Activated gamma-delta T cell treated with anti-CD3 and anti-CD28 coated beads, Interleukin-2, amount 50 U/mL, for 16 hours (primary cell): ENCODE data around the gene PCDH19.

Source experiments
- DNase-seq: peaks from one replicate; pipeline ENCODE4 v3.0.0-alpha.2; 2020; ENCODE audit warnings: low read depth

PCDH19 gene

DNA sequence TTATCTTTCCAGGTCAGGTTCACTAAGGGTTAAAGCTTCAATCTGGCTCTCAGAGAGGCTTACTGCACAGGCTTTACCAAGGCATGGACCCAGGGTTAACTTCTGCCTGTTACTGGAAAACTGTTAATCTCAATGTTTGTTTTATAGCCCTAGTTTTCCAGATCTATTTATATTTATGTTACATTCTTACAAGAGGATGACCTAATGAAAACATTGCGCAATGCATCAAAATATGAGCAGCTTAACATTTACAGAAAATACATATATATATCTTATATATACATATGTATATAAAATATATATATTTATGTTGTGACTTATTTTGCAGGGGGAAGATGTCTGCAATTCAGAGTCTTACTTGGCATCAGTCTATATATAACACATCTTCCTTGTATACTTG lies 112.3 kb downstream of the PCDH19 start:
- no peak for DNase-seq

DNA sequence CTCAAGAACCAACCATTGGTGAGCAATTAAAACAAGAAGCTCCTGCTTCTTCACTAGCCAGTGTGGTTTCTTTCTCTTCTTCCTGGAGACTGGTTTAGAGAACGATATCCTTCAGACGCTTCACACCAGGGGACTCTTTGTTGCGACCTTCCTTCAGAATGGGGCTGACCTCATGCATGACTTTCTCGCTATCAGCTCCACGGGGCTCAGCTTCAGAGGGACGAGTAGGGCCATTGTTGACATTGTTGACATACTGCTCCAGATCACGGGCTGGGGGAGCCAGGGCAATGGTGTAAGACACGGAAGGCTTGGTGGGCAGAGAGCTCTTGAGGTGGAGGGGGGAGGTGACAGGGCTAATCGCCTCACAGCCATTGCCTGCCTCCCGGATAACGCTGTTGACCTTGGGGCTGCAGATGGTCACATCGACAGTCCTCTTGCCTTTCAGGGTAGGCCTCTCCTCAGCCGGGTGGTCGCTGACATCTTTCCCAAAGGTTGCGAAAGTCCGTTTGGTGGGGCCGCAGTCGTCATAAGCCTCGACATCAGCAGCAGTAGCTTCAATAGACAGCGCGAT lies 113.8 kb downstream of the PCDH19 start:
- DNase-seq = no peak

DNA sequence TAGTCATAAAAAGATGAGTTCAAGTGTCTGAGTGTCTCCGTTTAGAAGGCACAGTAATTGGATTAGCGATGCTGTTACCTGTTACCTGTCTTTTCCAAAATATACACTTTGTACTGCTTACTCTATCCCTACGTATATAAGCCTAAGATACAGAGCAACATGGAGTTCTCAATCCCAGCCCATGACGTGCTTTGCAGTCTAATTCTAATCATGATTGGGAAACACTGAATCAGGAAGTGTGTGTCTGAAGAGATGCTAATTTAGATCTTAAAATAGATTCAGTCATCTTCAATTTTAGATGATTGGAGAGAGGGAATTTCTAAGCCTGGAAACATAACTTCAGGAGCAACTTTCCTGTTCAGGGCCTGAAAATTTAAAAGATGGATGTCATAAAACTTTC lies 115.1 kb downstream of the PCDH19 start:
- DNase-seq = no peak

DNA sequence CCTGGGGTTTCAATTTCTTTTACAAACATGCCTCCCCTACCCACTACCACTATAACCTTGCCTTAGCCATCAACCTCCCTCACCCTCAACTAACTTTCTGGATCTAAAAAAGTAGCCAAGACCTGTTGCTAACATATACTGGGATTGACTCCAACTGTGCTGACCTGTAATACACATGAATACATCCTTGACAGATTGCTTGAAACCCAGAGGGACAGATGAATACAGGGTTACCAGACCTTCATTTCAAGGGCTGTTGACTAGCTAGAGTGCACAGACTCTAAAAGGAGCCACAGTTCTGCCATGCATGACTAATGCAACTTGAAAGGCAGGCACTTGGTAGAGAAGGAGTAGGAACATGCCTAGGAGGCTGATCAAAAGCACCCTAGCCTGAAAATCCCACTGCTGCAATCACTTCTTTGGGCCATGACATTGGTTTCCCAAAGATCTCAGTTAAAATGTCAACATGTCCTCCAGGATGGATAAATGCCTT lies 121.0 kb downstream of the PCDH19 start:
- DNase-seq = no peak

DNA sequence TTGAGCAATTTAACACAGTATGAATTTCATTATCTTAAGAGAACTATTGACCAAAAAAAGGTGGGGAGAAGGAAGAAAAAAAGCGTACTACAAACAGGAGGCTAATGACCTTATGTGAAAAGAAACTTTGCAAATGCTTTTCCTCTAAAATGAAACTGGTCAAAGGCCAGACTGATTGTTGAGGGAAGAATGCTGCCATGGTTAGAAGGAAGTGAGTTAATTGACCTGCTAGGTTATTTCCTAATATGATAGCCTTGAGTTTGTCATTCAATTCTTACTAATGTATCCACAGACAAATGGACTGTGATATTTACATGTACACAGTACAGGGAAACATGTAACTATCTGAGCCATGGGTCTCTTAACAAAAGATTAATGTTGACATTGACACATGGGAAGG lies 132.8 kb downstream of the PCDH19 start:
- DNase-seq = no peak

DNA sequence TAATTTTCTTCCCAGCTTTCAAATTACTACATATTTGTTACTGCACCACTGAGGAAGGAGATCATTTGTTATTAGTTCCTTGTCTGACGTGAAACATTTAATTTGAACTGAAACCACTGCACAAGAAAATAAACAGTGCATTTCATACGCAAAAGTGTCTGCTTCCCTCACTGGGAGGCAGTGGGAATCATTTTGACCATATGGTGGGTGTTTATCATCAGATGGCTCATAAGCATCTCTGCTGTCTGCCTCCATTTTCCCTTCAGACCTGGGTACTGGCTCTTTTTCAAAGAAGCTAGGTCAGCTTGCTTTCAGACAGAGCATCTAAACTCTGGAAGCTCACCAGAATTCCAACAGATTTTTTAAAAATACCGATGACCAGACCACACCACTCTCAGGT lies 135.2 kb downstream of the PCDH19 start:
- no peak for DNase-seq

DNA sequence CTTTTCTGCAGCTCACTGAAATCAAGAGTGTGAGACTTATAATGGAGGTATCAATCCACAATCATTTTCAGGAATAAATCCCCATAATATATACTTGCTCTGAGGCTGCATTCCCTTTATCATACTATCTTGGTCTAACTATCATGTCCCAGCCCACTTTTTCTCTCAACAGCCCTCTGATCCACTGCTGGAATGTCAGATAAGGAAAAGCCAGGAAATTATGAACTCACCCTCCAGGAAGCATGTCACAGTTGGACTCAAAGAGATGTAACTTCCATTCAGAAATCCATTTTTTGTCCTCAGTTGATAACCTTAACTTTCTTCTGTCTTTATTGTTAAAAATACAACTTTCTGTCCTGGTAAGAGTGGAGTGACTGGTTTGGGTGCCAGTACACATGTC lies 144.9 kb downstream of the PCDH19 start:
- no peak for DNase-seq

DNA sequence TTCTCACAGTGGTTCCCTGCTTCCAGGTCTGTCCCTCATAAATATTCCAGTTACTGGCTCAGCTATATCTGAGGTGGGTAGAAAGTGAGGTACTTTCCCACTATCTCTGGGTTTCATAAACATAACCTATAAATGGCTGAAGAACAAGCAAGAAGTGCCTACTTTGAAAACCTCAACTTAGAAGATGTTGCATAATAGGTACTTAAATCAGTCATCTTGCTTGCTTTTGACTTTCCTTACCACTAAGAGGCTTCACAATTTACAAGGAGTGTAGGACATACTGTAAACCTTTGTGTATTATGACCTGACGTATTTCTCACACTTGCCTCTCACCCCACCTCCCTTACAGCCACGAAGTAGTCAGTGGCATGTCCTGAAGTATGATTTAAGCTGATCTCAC lies 145.9 kb downstream of the PCDH19 start:
- no peak for DNase-seq

DNA sequence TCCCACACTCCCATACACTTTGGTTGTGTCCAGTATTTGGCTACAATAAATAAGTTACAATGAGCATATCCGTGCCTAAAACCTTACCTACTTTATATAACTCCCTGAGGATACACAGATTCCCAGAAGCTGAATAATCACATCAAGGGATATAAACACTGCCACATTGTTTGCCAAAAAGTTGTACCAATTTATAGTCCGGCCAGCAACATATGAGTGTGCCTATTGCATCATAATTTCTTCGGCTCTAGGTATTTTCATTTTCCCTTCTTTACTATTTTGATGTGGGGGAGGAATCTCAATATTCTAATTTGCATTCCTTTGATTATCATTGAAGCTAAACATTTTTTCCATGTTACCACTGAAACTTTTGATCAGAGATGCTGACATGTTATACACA lies 146.4 kb downstream of the PCDH19 start:
- DNase-seq = no peak

DNA sequence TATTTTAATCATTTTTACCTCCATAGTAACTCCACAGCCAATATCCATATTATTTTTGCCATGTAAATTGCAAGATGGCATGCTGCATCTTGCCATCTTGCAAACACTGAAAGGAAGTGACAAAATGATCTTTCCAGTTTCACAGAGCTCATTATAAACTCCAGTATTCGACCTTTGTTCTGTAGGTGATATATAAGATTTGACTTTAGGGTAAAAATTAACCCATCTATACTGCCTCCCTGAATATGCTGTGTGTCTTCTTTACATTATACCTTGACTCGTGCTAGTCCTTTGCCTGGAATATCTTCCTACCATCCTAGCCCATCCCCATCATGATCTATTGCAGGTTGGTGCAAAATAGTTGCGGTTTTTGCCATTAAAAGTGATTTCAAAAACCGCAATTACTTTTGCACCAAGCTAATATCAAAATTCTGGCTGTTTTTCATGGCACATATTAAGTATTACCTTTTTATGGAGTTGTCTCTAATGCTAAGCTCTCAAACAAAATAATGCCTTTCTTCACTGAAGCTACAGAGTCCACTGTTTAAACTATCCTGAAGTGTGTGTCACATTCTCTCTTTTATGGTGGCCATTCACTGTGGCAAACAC lies 161.1 kb downstream of the PCDH19 start:
- DNase-seq = no peak

DNA sequence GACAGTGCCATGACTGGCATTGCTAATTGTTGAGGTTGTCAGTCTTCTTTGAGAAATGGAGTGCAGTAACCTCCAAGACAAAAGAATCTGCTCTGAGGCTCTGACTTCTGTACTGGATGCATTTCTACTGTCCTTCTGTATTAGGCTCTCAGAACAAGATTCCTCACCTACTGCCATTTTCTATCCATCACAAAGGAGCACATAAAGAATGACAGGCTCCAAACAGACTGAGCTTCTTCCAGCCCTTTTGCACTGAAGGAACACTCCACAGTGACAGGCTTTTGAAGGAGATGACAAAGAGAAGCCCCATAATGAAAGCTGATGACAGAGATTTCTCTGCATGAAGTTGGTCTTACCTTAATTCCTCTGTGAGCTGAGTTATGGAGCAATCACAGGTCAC lies 162.2 kb downstream of the PCDH19 start:
- DNase-seq = no peak

DNA sequence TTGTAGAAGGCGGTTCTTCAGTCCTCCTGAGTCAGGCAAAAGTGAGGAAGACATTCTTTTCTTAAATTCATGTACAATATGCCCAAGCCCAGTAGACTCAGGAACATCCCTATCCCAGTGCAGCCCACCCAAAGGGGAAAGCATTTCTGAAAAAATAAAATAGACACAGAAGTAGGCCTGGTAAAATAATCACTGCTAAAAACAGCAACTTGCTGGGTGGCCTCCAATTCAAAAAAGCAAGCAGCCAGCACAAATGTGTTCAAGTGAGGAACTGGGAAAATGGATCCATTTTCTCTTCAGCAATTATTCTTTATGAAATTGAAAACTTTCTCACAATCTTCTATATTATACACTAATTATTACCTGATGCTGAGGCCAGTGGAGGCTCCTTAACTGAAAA lies 165.4 kb downstream of the PCDH19 start:
- no peak for DNase-seq
